ENCODE results near the gene CLK1.

The CLK1 gene

DNA sequence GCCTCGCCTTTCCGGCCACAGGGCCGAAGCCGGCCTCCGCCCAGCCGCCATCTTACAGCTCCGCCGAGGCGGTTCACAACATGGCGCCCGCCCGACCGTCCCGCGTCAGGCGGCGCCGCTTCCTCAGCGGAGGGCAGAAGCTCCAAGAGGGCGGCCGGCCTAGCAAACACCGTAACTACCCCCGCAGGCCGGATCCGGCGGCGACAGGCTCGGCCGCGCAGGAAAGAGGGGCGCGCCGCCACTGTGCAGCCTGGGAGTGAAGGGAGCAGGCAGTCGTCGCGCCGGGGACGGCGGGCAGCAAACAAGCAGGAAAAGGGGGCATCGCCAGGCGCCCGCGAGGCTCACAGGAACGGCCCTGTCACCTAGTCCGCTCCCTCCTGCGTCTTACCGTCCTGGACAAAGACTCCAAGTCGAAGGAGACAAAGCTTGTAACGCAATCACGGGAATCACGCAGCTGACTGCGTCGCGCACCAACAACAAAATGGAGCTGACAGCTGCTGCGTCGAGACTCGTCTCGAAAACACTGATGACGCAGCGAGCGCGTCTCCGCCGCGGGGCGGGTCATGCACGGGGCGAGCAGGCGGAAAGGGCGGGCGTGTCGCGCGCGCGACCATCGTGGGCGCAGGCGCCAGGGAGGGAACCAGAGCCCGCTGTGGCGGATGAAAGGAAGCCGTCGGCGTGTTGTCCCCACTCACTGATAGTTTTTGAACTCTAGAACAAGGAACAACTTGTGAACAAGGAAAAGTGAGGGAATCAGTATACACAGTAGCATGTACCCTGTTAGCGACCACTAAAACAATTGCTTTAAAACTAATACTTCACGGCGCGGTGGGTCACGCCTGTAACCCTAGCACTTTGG lies at the start of gene CLK1:
Gene CLK1, minus strand, starts transcription at position 483 of the 859 bp plus-strand sequence. CDS start 2,796 bp downstream, outside the sequence.
- TF ChIP-seq, protein P1, sequence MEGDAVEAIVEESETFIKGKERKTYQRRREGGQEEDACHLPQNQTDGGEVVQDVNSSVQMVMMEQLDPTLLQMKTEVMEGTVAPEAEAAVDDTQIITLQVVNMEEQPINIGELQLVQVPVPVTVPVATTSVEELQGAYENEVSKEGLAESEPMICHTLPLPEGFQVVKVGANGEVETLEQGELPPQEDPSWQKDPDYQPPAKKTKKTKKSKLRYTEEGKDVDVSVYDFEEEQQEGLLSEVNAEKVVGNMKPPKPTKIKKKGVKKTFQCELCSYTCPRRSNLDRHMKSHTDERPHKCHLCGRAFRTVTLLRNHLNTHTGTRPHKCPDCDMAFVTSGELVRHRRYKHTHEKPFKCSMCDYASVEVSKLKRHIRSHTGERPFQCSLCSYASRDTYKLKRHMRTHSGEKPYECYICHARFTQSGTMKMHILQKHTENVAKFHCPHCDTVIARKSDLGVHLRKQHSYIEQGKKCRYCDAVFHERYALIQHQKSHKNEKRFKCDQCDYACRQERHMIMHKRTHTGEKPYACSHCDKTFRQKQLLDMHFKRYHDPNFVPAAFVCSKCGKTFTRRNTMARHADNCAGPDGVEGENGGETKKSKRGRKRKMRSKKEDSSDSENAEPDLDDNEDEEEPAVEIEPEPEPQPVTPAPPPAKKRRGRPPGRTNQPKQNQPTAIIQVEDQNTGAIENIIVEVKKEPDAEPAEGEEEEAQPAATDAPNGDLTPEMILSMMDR (IDR thresholded peaks at IDR 0.05; ENCODE audit: insufficient read depth, low read length, missing control alignments): no peak
- no peak for DNase-seq (ENCODE audit: low read depth, low spot score)
- ChIA-PET POLR2A (interaction anchor here (0.6 to 2.0 kb wide), 16 partner anchors 9 to 370 kb away, joined by 3 to 19 read pairs (median 4); partner anchors contain the start of genes BZW1, NIF3L1 and PPIL3), CTCF (interaction anchor here (0.9 to 1.8 kb wide), 6 partner anchors 9 to 368 kb away, joined by 3 to 17 read pairs (median 3); partner anchors contain the start of genes NIF3L1 and PPIL3)
- peak within 1 kb of the TSS; percentile 93 for H3K4me3 ChIP-seq (ENCODE audit: low read depth, low read length)

DNA sequence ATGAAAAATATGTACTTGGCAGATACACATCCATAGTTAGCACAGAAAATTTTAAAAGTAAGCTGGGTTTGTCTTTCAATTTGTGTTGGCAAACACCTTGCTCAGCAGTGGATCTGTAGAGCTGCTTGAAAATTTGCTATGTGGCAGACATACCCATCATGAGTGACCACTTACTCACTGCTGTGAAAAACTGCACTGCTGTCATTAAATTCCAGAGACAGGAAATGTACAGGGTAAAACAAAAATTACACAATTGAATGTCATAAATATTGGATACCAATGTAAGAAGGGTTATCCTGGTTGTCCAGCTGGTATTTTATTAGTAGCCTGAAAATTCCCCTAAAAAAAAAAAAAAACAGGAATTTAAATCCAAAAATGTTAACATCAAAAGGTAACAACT lies 49.2 kb upstream of the CLK1 start:
- ChIA-PET POLR2A (interaction anchor here (0.6 kb wide), 1 partner anchor 217 kb away, joined by 3 read pairs; no protein-coding TSS in a partner anchor), CTCF (interaction anchor here (1.0 to 7.4 kb wide), 6 partner anchors 8 to 319 kb away, joined by 3 to 56 read pairs (median 4); no protein-coding TSS in a partner anchor)
- H3K4me3 ChIP-seq (ENCODE audit: low read depth, low read length): no peak overlapping the region
- DNase-seq (ENCODE audit: low read depth, low spot score): peak; percentile 66
- TF ChIP-seq, protein P1 (IDR thresholded peaks at IDR 0.05; ENCODE audit: insufficient read depth, low read length, missing control alignments): no peak

DNA sequence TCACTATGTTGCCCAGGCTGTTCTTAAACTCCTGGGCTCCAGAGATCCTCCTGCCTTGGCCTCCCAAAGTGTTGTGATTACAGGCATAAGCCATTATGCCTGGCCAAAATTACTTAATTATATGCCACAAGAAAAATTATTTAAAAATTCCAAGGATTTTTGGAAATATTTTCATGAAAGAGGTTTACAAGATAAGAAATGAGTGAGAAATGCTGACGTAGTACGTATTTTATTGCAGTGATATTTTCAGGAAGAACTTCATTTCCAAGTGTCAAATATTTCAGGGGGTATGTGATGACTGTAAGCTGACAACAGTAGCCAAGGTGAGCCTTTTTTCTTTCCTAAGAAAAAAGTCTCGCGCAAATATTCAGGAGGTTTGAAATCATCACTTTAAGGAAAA lies 45.5 kb upstream of the CLK1 start:
- no peak overlapping the region for H3K4me3 ChIP-seq (ENCODE audit: low read depth, low read length)
- CTCF ChIA-PET: interaction anchor here (7.4 kb wide), 1 partner anchor 158 kb away, joined by 56 read pairs; no protein-coding TSS in a partner anchor
- no peak for DNase-seq (ENCODE audit: low read depth, low spot score)
- POLR2A ChIA-PET: no interaction called here
- TF ChIP-seq, protein P1 (IDR thresholded peaks at IDR 0.05; ENCODE audit: insufficient read depth, low read length, missing control alignments): no peak

DNA sequence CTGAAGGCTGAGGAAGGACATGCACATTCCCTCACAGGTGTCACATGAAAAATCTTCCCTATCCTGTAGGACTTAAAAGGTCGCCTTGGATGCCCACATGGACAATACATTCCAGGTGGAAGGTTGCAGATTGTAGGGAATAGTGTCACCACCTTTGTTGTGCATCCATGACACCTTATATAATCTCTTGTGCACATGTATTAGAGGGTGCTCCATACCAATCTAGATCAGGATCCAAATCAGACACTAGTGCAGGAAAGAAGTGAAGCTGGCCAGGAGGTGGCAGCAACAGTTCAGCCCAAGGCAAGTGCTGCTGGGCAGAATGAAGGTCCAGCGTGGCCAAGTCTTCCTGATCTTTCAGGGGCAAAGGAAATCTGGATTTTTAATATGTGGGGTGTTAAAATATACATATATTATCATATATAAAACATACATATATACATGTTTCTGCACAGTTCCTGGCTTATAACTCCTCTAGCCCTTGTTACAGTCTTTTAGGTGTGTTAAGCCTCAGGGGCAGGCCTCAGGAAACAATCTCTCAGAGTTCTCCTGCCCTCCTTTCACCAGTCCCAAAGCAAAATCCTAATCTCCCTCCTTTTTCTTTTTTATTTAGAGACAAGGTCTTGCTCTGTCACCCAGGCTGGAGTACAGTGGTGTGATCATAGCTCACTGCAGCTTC lies 41.3 kb upstream of the CLK1 start:
- CTCF ChIA-PET: interaction anchor here (0.7 to 8.1 kb wide), 37 partner anchors 8 to 932 kb away, joined by 3 to 320 read pairs (median 5); partner anchors contain the start of genes CASP10, HYCC2, NDUFB3 and NIF3L1
- POLR2A ChIA-PET: interaction anchor here (1.1 to 1.2 kb wide), 2 partner anchors 163 to 326 kb away, joined by 4 to 6 read pairs; no protein-coding TSS in a partner anchor
- H3K4me3 ChIP-seq (ENCODE audit: low read depth, low read length): no peak overlapping the region
- TF ChIP-seq, protein P1 (IDR thresholded peaks at IDR 0.05; ENCODE audit: insufficient read depth, low read length, missing control alignments): peak; percentile 87
- peak; percentile 24 for DNase-seq (ENCODE audit: low read depth, low spot score)

DNA sequence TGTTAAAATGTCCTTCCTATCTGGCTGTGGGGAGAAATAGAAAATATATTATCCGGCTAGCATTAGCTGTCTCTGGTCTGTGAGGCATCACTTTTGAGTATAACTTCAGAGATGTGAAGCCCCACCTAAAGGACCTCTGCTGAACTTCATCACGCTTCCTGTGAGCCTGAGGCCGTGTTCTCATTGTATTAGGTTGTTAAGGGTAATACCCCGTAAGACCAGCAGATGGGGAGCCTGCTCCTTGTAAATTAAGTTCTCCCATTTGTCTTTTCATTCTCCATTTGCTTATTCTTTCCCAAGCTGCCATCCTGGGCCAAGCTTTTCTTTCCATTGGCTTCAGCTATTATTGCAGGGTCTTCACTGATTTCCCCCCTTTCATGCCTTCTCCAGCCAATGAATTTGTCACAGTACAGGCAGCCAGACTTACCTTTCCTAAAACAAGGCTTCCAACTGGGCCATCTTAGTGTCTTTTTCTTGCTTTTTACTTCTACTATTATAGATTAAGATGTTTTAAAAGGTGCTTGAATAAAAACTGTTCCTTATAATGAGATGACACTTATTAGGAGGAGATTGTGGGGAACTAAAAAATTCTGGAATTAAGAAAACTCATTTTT lies 37.1 kb upstream of the CLK1 start:
- peak; percentile 66 for DNase-seq (ENCODE audit: low read depth, low spot score)
- ChIA-PET CTCF (interaction anchor here (0.6 to 8.1 kb wide), 35 partner anchors 9 to 422 kb away, joined by 3 to 320 read pairs (median 3); partner anchors contain the start of genes CASP10, HYCC2, NDUFB3 and NIF3L1), POLR2A (no interaction called here)
- TF ChIP-seq, protein P1 (IDR thresholded peaks at IDR 0.05; ENCODE audit: insufficient read depth, low read length, missing control alignments): peak; percentile 67
- no peak overlapping the region for H3K4me3 ChIP-seq (ENCODE audit: low read depth, low read length)

All from AG04449 (cell line).